SK-N-SH (cell line): ENCODE measurements around the gene ARL14. TPM values are rescaled to one million over a fixed set of nuclear protein-coding genes. Genes with fewer than 3 reads are reported as not detected.

Experiments
- CTCF ChIA-PET: fragments of 300-600, 350-600 bp; formaldehyde crosslinking; extraction: SDS; loops from one replicate; lab custom pipeline; 2021; lab: Yijun Ruan, JAX
- POLR2A ChIA-PET: fragments of 350-600 bp; sonication (Branson Sonifier 250); formaldehyde crosslinking; extraction: SDS; loops from one replicate; lab custom pipeline; 2020; ENCODE audit warnings: antibody characterized with exemption, inconsistent platforms; lab: Yijun Ruan, JAX
- DNase-seq: peaks from one replicate; pipeline ENCODE4 v3.0.0; 2012
- H2AFZ ChIP-seq: fragments of 200-600 bp; sonication (generic); 2 replicates; pipeline ENCODE4 v1.8.1; 2016; ENCODE audit warnings: antibody characterized with exemption, mild to moderate bottlenecking, low read depth
- H3F3A ChIP-seq: fragments of 200-600 bp; sonication (generic); replicated peaks from 2 replicates; pipeline ENCODE3; 2016; ENCODE audit warnings: antibody characterized with exemption, mild to moderate bottlenecking; ENCODE audit not compliant: insufficient read depth
- H3K27ac ChIP-seq, 2 experiments: fragments of 200-500 bp in 1 of 2; fragments of 200-600 bp in 1 of 2; sonication (Bioruptor generic) in 1 of 2; sonication (generic), shearing (Covaris generic) in 1 of 2; 2 replicates each; pipeline versions ENCODE4 v1.5.1 to v1.6.1; 2014 to 2016; ENCODE audit warnings: low read depth in 2 of 2, inconsistent platforms in 1 of 2, low read length in 1 of 2, mild to moderate bottlenecking in 1 of 2, mixed read lengths in 1 of 2
- H3K27me3 ChIP-seq: fragments of 200-600 bp; sonication (generic), shearing (Covaris generic); 2 replicates; pipeline ENCODE4 v1.6.1; 2016; ENCODE audit warnings: mixed run types; ENCODE audit not compliant: insufficient read depth
- H3K36me3 ChIP-seq, 2 experiments: fragments of 200-500 bp in 1 of 2; fragments of 200-600 bp in 1 of 2; sonication (Bioruptor generic) in 1 of 2; sonication (generic) in 1 of 2; replicated peaks in 1 of 2; 2 replicates each; pipeline versions ENCODE3 to v1.5.1; 2014 to 2016; ENCODE audit warnings: low read length in 1 of 2, mild to moderate bottlenecking in 1 of 2; ENCODE audit not compliant: insufficient read depth in 2 of 2, control insufficient read depth in 1 of 2
- H3K4me1 ChIP-seq, 2 experiments: fragments of 200-500 bp in 1 of 2; fragments of 200-600 bp in 1 of 2; sonication (Bioruptor generic) in 1 of 2; sonication (generic), shearing (Covaris generic) in 1 of 2; 2 replicates each; pipeline versions ENCODE4 v1.5.1 to v1.6.1; 2014 to 2016; ENCODE audit warnings: low read depth in 1 of 2, low read length in 1 of 2, mixed run types in 1 of 2; ENCODE audit not compliant: insufficient read depth in 2 of 2, control insufficient read depth in 1 of 2
- H3K4me2 ChIP-seq: fragments of 200-600 bp; sonication (generic), shearing (Covaris generic); 2 replicates; pipeline ENCODE4 v1.6.1; 2017; ENCODE audit warnings: mixed run types
- H3K4me3 ChIP-seq, 2 experiments: fragments of 200-500 bp in 1 of 2; fragments of 200-600 bp in 1 of 2; sonication (Bioruptor generic) in 1 of 2; sonication (generic), shearing (Covaris generic) in 1 of 2; 2 replicates each; pipeline versions ENCODE4 v1.5.1 to v1.8.1; 2014 to 2016; ENCODE audit warnings: low read depth in 2 of 2, inconsistent platforms in 1 of 2, low read length in 1 of 2, mild to moderate bottlenecking in 1 of 2, mixed read lengths in 1 of 2, moderate library complexity in 1 of 2
- H3K79me2 ChIP-seq: fragments of 200-600 bp; sonication (generic); 2 replicates; pipeline ENCODE4 v1.8.1; 2017; ENCODE audit warnings: mild to moderate bottlenecking; ENCODE audit not compliant: insufficient read depth
- H3K9ac ChIP-seq: fragments of 200-600 bp; sonication (generic); 2 replicates; pipeline ENCODE4 v1.6.1; 2017; ENCODE audit warnings: mixed run types
- H3K9me2 ChIP-seq: fragments of 200-600 bp; sonication (generic); 2 replicates; pipeline ENCODE4 v1.6.1; 2017; ENCODE audit warnings: mixed run types
- H3K9me3 ChIP-seq: fragments of 200-600 bp; sonication (generic); 2 replicates; pipeline ENCODE4 v1.6.1; 2017; ENCODE audit warnings: mixed run types, mild to moderate bottlenecking, moderate library complexity
- H4K20me1 ChIP-seq: fragments of 200-600 bp; sonication (generic); 2 replicates; pipeline ENCODE4 v1.6.1; 2017; ENCODE audit warnings: mild to moderate bottlenecking, mixed run types; ENCODE audit not compliant: insufficient read depth
- CHD2 ChIP-seq: fragments of 150-350 bp; IDR thresholded peaks from 2 replicates; pipeline ENCODE4 v1.6.1; 2018; ENCODE audit warnings: low read length; ENCODE audit not compliant: partially characterized antibody
- CTCF ChIP-seq: fragments of 200-600 bp; sonication (generic); IDR thresholded peaks from 2 replicates; pipeline ENCODE4 v1.6.1; 2017; ENCODE audit warnings: antibody characterized with exemption, mild to moderate bottlenecking, moderate library complexity
- EP300 ChIP-seq, 2 experiments: IDR thresholded peaks; 2 replicates each; pipeline versions ENCODE4 v1.4.0 to v1.6.1; 2012; ENCODE audit warnings: borderline replicate concordance in 1 of 2, low read depth in 1 of 2, low read length in 1 of 2
- FOSL2 ChIP-seq: IDR thresholded peaks from 2 replicates; pipeline ENCODE4 v1.4.0; 2012; ENCODE audit warnings: low read depth, mild to moderate bottlenecking, moderate library complexity, borderline replicate concordance
- FOXJ3 ChIP-seq: sonication (generic); formaldehyde crosslinking; IDR thresholded peaks from 2 replicates; pipeline ENCODE4 v1.5.1; 2020; ENCODE audit warnings: mild to moderate bottlenecking, missing genetic modification reagents
- IRF3 ChIP-seq: fragments of 150-350 bp; IDR thresholded peaks from 2 replicates; pipeline ENCODE4 v1.6.1; 2016; ENCODE audit warnings: mild to moderate bottlenecking, low read depth, low read length
- MAX ChIP-seq: IDR thresholded peaks from 2 replicates; pipeline ENCODE4 v1.4.0; 2012; ENCODE audit warnings: low read depth
- NFIC ChIP-seq: IDR thresholded peaks from 2 replicates; pipeline ENCODE4 v1.4.0; 2012; ENCODE audit warnings: borderline replicate concordance
- NRF1 ChIP-seq: IDR thresholded peaks from 2 replicates; pipeline ENCODE4 v1.6.1; 2012; ENCODE audit warnings: low read depth, mild to moderate bottlenecking, low read length
- REST ChIP-seq: IDR thresholded peaks from 2 replicates; pipeline ENCODE4 v1.6.1; 2012; ENCODE audit warnings: mild to moderate bottlenecking, low read depth, low read length, moderate library complexity
- RXRA ChIP-seq: IDR thresholded peaks from 2 replicates; pipeline ENCODE4 v1.4.0; 2012; ENCODE audit warnings: low read depth, mild to moderate bottlenecking, borderline replicate concordance
- SMC3 ChIP-seq: IDR thresholded peaks from 2 replicates; pipeline ENCODE4 v1.6.1; 2012; ENCODE audit warnings: low read depth, low read length, improper control_type of control experiment
- TAF1 ChIP-seq: IDR thresholded peaks from 2 replicates; pipeline ENCODE4 v1.6.1; 2012; ENCODE audit warnings: low read depth, mild to moderate bottlenecking, low read length, moderate library complexity, borderline replicate concordance
- USF2 ChIP-seq: fragments of 150-350 bp; IDR thresholded peaks from 2 replicates; pipeline ENCODE4 v1.6.1; 2017; ENCODE audit warnings: antibody characterized with exemption, low read length, low read depth, borderline replicate concordance
- YY1 ChIP-seq: IDR thresholded peaks from 2 replicates; pipeline ENCODE4 v1.4.0; 2012; ENCODE audit warnings: low read depth, mild to moderate bottlenecking
- WGBS: methylation state at CpG from one replicate; pipeline ENCODE4 v1.1.6; 2017; ENCODE audit warnings: low lambda C conversion rate; 5-methylcytosine and 5-hydroxymethylcytosine counted together
- polyA plus RNA-seq, 3 experiments: library from polyadenylated mRNA; depleted of rRNA; stranded (reverse); fragments of >200 nt; gene quantifications; 2 replicates each; pipeline ENCODE4 v1.2.3, GENCODE V29; 2012

Gene ARL14
- polyA plus RNA-seq, 1 of the 3 experiments (the other 2 are of a cell fraction), result not detected

DNA sequence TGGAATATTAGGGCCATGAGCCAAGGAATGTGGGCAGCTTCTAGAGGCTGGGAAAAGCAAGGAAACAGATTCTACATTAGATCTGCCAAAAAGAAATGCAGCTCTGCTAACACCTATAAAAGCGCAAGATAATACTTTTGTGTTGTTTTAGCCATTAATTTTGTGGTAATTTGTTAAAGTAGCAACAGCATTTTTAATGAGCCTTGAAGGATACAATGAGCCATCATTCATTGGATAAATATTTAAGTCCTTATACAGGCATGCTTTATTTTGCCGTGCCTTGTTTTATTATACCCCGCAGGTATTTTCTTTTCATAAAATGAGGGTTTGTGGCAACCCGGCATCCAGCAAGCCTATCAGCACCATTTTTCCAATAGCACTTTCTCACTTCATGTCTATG lies 15.0 kb downstream of the ARL14 start (continued):
- TF ChIP-seq REST, result no peak
- TF ChIP-seq NFIC, result no peak
- TF ChIP-seq RXRA, result no peak
- TF ChIP-seq MAX, result no peak
- no peak for TF ChIP-seq CHD2
- TF ChIP-seq, all 33 proteins: peak for 0

DNA sequence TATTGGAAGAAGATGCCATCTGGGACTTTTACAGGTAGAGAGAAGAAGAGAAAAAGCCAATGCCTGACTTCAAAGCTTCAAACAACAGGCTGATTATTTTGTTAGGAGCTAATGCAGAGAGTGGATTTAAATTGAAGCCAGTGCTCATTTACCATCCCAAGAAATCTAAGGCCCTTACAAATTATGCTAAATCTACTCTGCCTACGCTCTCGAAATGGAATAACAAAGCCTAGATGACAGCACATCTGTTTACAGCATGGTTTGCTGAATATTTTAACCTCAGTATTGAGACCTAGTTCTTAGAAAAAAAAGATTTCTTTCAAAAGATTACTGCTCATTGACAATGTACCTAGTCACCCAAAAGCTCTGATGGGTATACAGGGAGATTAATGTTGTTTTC lies 16.2 kb downstream of the ARL14 start:
- no peaks in the 10 kb centered on the region for H3F3A ChIP-seq
- no peak overlapping the region for H3K4me2 ChIP-seq
- 35% methylated on average over 2 of the region's 2 CpGs for WGBS
- no peak for DNase-seq
- no peaks in the 10 kb centered on the region for H3K36me3 ChIP-seq
- no peak overlapping the region for H2AFZ ChIP-seq
- no peak overlapping the region for H3K27ac ChIP-seq
- H3K27me3 ChIP-seq, result no peaks in the 10 kb centered on the region
- H4K20me1 ChIP-seq, result no peaks in the 10 kb centered on the region
- TF ChIP-seq IRF3 (no peak), FOSL2 (no peak), EP300 (IDR thresholded peaks at IDR 0.05; ENCODE audit: borderline replicate concordance in 1 of 2, low read depth in 1 of 2, low read length in 1 of 2) (no peak), CTCF (no peak), FOXJ3 (CRISPR knock-in tag) (no peak), NRF1 (no peak), YY1 (no peak), REST (no peak), USF2 (no peak), SMC3 (no peak), TAF1 (no peak)
- no peaks in the 10 kb centered on the region for H3K9me2 ChIP-seq
- no peaks in the 10 kb centered on the region for H3K79me2 ChIP-seq
- no peak overlapping the region for H3K4me3 ChIP-seq
- ChIA-PET CTCF (interaction anchor here (1.1 to 1.5 kb wide), 3 partner anchors 11 to 228 kb away, joined by 3 to 4 read pairs (median 4); no protein-coding TSS in a partner anchor), POLR2A (no interaction called here)
- peaks cover 0 to 5% of the 10 kb centered on the region in 2 experiments; a peak in 2 of 4 replicates for H3K4me1 ChIP-seq
- no peak overlapping the region for H3K9ac ChIP-seq
- no peaks in the 10 kb centered on the region for H3K9me3 ChIP-seq
